ENCODE measurements around the gene USP13.

Gene USP13

DNA sequence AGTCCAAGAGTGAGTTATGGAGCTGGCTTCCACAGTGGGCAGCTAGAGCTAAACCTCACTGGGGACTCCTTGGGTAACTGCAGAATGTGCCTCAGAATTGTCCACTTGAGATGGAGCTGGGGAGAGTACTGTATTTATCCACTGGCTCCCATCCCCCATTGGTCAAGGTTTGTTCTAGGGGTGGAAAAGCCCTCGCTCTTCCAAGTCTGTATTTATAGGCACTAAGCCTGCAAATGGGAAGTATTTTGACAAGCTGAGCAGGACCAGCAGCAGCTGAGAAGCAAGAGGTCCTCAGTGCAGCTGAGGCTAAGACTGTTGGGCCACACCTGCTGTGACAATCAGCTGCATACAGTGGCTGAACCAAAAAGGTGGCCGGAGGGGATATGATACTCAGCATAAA lies 5.8 kb downstream of the USP13 start:
- H3K36me3 ChIP-seq (ENCODE audit: insufficient read depth, low read length), result no peaks in the 10 kb centered on the region
- peak overlapping the region; percentile 40 for H3K4me3 ChIP-seq (ENCODE audit: low read length, poor library complexity, severe bottlenecking)
- H3K27me3 ChIP-seq (ENCODE audit: insufficient read depth, low read length, poor library complexity, severe bottlenecking), result no peaks in the 10 kb centered on the region
- H3K4me2 ChIP-seq (ENCODE audit: low read depth, low read length, poor library complexity, severe bottlenecking), result peak overlapping the region; percentile 66
- peaks cover 74% of the 10 kb centered on the region for H3K4me1 ChIP-seq (ENCODE audit: insufficient read depth, low read length, poor library complexity, severe bottlenecking)
- no peaks in the 10 kb centered on the region for H3F3A ChIP-seq (ENCODE audit: low read depth)
- H3K9ac ChIP-seq (ENCODE audit: low read depth, low read length, poor library complexity, severe bottlenecking), result no peak overlapping the region
- peaks cover 99% of the 10 kb centered on the region for H3K79me2 ChIP-seq (ENCODE audit: insufficient read depth, low read length)
- H4K20me1 ChIP-seq (ENCODE audit: insufficient read depth, low read length, poor library complexity, severe bottlenecking), result peaks cover 73% of the 10 kb centered on the region
- TF ChIP-seq, protein P1, sequence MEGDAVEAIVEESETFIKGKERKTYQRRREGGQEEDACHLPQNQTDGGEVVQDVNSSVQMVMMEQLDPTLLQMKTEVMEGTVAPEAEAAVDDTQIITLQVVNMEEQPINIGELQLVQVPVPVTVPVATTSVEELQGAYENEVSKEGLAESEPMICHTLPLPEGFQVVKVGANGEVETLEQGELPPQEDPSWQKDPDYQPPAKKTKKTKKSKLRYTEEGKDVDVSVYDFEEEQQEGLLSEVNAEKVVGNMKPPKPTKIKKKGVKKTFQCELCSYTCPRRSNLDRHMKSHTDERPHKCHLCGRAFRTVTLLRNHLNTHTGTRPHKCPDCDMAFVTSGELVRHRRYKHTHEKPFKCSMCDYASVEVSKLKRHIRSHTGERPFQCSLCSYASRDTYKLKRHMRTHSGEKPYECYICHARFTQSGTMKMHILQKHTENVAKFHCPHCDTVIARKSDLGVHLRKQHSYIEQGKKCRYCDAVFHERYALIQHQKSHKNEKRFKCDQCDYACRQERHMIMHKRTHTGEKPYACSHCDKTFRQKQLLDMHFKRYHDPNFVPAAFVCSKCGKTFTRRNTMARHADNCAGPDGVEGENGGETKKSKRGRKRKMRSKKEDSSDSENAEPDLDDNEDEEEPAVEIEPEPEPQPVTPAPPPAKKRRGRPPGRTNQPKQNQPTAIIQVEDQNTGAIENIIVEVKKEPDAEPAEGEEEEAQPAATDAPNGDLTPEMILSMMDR (conservative IDR thresholded peaks at IDR 0.05; ENCODE audit: low read length), result no peak
- TF ChIP-seq EZH2phosphoT487 (IDR thresholded peaks at IDR 0.05; ENCODE audit: borderline replicate concordance), result no peak
- no peaks in the 10 kb centered on the region for H3K9me3 ChIP-seq (ENCODE audit: insufficient read depth, low read depth, low read length)
- H2AFZ ChIP-seq (ENCODE audit: low read length), result no peak overlapping the region
- H3K9me2 ChIP-seq (replicated peaks; ENCODE audit: low read depth, low read length), result no peaks in the 10 kb centered on the region

DNA sequence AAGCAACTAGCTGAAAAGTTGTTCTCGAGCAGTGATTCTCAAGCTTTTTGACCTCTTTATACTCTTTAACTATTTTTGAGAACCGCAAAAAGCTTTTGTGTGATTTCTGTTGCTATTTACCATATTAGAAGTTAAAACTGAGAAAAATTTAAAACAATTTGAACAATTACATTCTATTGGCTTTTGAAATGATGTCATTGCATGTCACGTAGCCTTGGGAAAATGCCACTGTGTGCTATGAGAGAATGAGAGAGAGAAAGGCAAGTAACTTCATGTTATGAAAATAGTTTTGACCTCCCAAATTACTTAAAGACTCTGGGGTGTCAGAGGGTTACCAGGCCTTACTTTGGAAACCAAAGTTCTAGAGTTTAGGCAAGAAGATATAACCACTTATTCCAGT lies 8.0 kb downstream of the USP13 start:
- H2AFZ ChIP-seq (ENCODE audit: low read length), result no peak overlapping the region
- H3K36me3 ChIP-seq (ENCODE audit: insufficient read depth, low read length), result no peaks in the 10 kb centered on the region
- TF ChIP-seq EZH2phosphoT487 (IDR thresholded peaks at IDR 0.05; ENCODE audit: borderline replicate concordance), result no peak
- peaks cover 60% of the 10 kb centered on the region for H3K4me1 ChIP-seq (ENCODE audit: insufficient read depth, low read length, poor library complexity, severe bottlenecking)
- peak overlapping the region; percentile 66 for H3K4me2 ChIP-seq (ENCODE audit: low read depth, low read length, poor library complexity, severe bottlenecking)
- H3K79me2 ChIP-seq (ENCODE audit: insufficient read depth, low read length), result peaks cover 98% of the 10 kb centered on the region
- no peak overlapping the region for H3K9ac ChIP-seq (ENCODE audit: low read depth, low read length, poor library complexity, severe bottlenecking)
- H3K9me3 ChIP-seq (ENCODE audit: insufficient read depth, low read depth, low read length), result no peaks in the 10 kb centered on the region
- no peaks in the 10 kb centered on the region for H3K9me2 ChIP-seq (replicated peaks; ENCODE audit: low read depth, low read length)
- no peaks in the 10 kb centered on the region for H3F3A ChIP-seq (ENCODE audit: low read depth)
- H3K4me3 ChIP-seq (ENCODE audit: low read length, poor library complexity, severe bottlenecking), result peak overlapping the region; percentile 17
- no peaks in the 10 kb centered on the region for H3K27me3 ChIP-seq (ENCODE audit: insufficient read depth, low read length, poor library complexity, severe bottlenecking)
- peaks cover 66% of the 10 kb centered on the region for H4K20me1 ChIP-seq (ENCODE audit: insufficient read depth, low read length, poor library complexity, severe bottlenecking)

DNA sequence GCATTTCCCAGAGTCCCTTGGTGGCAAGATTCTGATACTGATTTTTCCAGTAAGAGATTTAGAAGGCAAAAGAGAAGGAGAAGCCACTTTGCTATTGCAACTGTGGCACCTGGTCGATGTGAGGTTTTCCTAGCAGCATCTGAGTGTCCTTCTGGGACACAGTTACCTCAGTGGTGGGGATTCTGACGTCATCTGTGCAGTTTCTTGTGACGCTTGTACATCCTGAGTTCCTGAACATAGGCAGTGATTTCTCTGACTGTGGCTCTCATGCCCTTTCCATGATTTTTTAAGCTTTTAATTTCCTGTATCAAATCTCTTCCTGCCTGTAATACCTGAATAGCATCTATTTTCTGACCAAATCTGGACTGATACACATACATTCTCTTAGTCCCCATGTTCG lies 8.9 kb downstream of the USP13 start:
- Histone ChIP-seq H3K4me1 (ENCODE audit: insufficient read depth, low read length, poor library complexity, severe bottlenecking) (peaks cover 51% of the 10 kb centered on the region), H3K4me2 (ENCODE audit: low read depth, low read length, poor library complexity, severe bottlenecking) (peak overlapping the region; percentile 66), H3K36me3 (ENCODE audit: insufficient read depth, low read length) (no peaks in the 10 kb centered on the region), H3F3A (ENCODE audit: low read depth) (no peaks in the 10 kb centered on the region), H4K20me1 (ENCODE audit: insufficient read depth, low read length, poor library complexity, severe bottlenecking) (peaks cover 65% of the 10 kb centered on the region), H3K9ac (ENCODE audit: low read depth, low read length, poor library complexity, severe bottlenecking) (no peak overlapping the region), H3K9me3 (ENCODE audit: insufficient read depth, low read depth, low read length) (no peaks in the 10 kb centered on the region), H3K79me2 (ENCODE audit: insufficient read depth, low read length) (peaks cover 98% of the 10 kb centered on the region), H3K27me3 (ENCODE audit: insufficient read depth, low read length, poor library complexity, severe bottlenecking) (no peaks in the 10 kb centered on the region), H3K4me3 (ENCODE audit: low read length, poor library complexity, severe bottlenecking) (no peak overlapping the region), H2AFZ (ENCODE audit: low read length) (no peak overlapping the region), H3K9me2 (replicated peaks; ENCODE audit: low read depth, low read length) (no peaks in the 10 kb centered on the region)
- TF ChIP-seq, protein P1 (conservative IDR thresholded peaks at IDR 0.05; ENCODE audit: low read length), result no peak
- TF ChIP-seq EZH2phosphoT487 (IDR thresholded peaks at IDR 0.05; ENCODE audit: borderline replicate concordance), result no peak

DNA sequence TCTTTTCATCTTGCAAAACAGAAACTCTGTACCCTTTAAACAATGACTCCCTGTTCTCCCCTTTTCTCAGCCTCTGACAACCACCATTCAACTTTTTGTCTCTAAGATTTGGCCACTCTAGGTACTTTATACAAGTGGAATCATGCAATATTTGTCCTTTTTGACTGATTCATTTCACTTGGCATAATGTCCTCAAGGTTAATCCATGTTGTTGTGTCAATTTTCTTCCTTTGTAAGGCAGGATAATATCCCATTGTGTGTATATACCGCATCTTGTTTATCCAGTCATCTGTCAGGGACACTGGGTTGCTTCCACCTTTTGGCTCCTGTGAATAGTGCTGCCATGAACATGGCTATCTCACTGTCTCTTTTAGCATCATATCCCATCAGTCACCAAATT lies 10.3 kb downstream of the USP13 start:
- Histone ChIP-seq H4K20me1 (ENCODE audit: insufficient read depth, low read length, poor library complexity, severe bottlenecking) (peaks cover 63% of the 10 kb centered on the region), H3K36me3 (ENCODE audit: insufficient read depth, low read length) (no peaks in the 10 kb centered on the region), H2AFZ (ENCODE audit: low read length) (no peak overlapping the region), H3K79me2 (ENCODE audit: insufficient read depth, low read length) (peaks cover 99% of the 10 kb centered on the region), H3K4me3 (ENCODE audit: low read length, poor library complexity, severe bottlenecking) (no peak overlapping the region), H3F3A (ENCODE audit: low read depth) (no peaks in the 10 kb centered on the region), H3K27me3 (ENCODE audit: insufficient read depth, low read length, poor library complexity, severe bottlenecking) (no peaks in the 10 kb centered on the region), H3K9me3 (ENCODE audit: insufficient read depth, low read depth, low read length) (no peaks in the 10 kb centered on the region), H3K9ac (ENCODE audit: low read depth, low read length, poor library complexity, severe bottlenecking) (no peak overlapping the region), H3K4me1 (ENCODE audit: insufficient read depth, low read length, poor library complexity, severe bottlenecking) (peaks cover 46% of the 10 kb centered on the region), H3K4me2 (ENCODE audit: low read depth, low read length, poor library complexity, severe bottlenecking) (no peak overlapping the region), H3K9me2 (replicated peaks; ENCODE audit: low read depth, low read length) (no peaks in the 10 kb centered on the region)
- no peak for TF ChIP-seq EZH2phosphoT487 (IDR thresholded peaks at IDR 0.05; ENCODE audit: borderline replicate concordance)
- TF ChIP-seq, protein P1 (conservative IDR thresholded peaks at IDR 0.05; ENCODE audit: low read length), result no peak
